ENCODE results near the gene CLCN6.

The CLCN6 gene

GRCh38 chr1:11825131-11825530, 19.1 kb downstream of the CLCN6 start:
- Mint-ChIP-seq H3K4me3 (no peak overlapping the region), H3K27ac (no peak overlapping the region), H3K4me1 (ENCODE audit: low read depth) (no peaks in the 10 kb centered on the region), H3K36me3 (no peaks in the 10 kb centered on the region), H3K9me3 (ENCODE audit: low read depth) (no peaks in the 10 kb centered on the region), H3K27me3 (no peaks in the 10 kb centered on the region)

GRCh38 chr1:11826946-11827345, 21.0 kb downstream of the CLCN6 start:
- H3K4me1 Mint-ChIP-seq (ENCODE audit: low read depth) = no peaks in the 10 kb centered on the region

GRCh38 chr1:11828511-11828910, 22.5 kb downstream of the CLCN6 start:
- no peaks in the 10 kb centered on the region for H3K36me3 Mint-ChIP-seq
- no peaks in the 10 kb centered on the region for H3K27me3 Mint-ChIP-seq
- no peaks in the 10 kb centered on the region for H3K9me3 Mint-ChIP-seq (ENCODE audit: low read depth)
- H3K4me3 Mint-ChIP-seq = no peak overlapping the region
- no peak overlapping the region for H3K27ac Mint-ChIP-seq
- no peaks in the 10 kb centered on the region for H3K4me1 Mint-ChIP-seq (ENCODE audit: low read depth)

More at GRCh38 chr1:11826946-11827345, 21.0 kb downstream of the CLCN6 start:
- Mint-ChIP-seq H3K4me3 (no peak overlapping the region), H3K27ac (no peak overlapping the region), H3K9me3 (ENCODE audit: low read depth) (no peaks in the 10 kb centered on the region), H3K27me3 (no peaks in the 10 kb centered on the region), H3K36me3 (no peaks in the 10 kb centered on the region)

GRCh38 chr1:11831945-11832725, 26.1 kb downstream of the CLCN6 start:
- H3K36me3 Mint-ChIP-seq = peaks cover 2% of the 10 kb centered on the region
- no peaks in the 10 kb centered on the region for H3K27me3 Mint-ChIP-seq
- H3K4me1 Mint-ChIP-seq (ENCODE audit: low read depth) = no peaks in the 10 kb centered on the region
- H3K27ac Mint-ChIP-seq = no peak overlapping the region
- no peaks in the 10 kb centered on the region for H3K9me3 Mint-ChIP-seq (ENCODE audit: low read depth)
- H3K4me3 Mint-ChIP-seq = no peak overlapping the region

- Mint-ChIP-seq H3K9me3 (ENCODE audit: low read depth) (no peaks in the 10 kb centered on the region), H3K27ac (no peak overlapping the region), H3K4me3 (no peak overlapping the region), H3K36me3 (peaks cover 2% of the 10 kb centered on the region), H3K27me3 (no peaks in the 10 kb centered on the region), H3K4me1 (ENCODE audit: low read depth) (no peaks in the 10 kb centered on the region)
Observed at GRCh38 chr1:11833497-11833896, 27.5 kb downstream of the CLCN6 start.

GRCh38 chr1:11833900-11834299, 27.9 kb downstream of the CLCN6 start:
- Mint-ChIP-seq H3K4me3 (no peak overlapping the region), H3K9me3 (ENCODE audit: low read depth) (no peaks in the 10 kb centered on the region), H3K36me3 (peaks cover 4% of the 10 kb centered on the region), H3K27me3 (no peaks in the 10 kb centered on the region), H3K27ac (no peak overlapping the region), H3K4me1 (ENCODE audit: low read depth) (no peaks in the 10 kb centered on the region)

- no peaks in the 10 kb centered on the region for H3K9me3 Mint-ChIP-seq (ENCODE audit: low read depth)
- H3K4me1 Mint-ChIP-seq (ENCODE audit: low read depth) = no peaks in the 10 kb centered on the region
- no peaks in the 10 kb centered on the region for H3K27me3 Mint-ChIP-seq
- no peak overlapping the region for H3K4me3 Mint-ChIP-seq
- H3K27ac Mint-ChIP-seq = peak overlapping the region; percentile 7
- peaks cover 5% of the 10 kb centered on the region for H3K36me3 Mint-ChIP-seq
Observed at GRCh38 chr1:11835441-11836225, 29.6 kb downstream of the CLCN6 start.

- H3K4me1 Mint-ChIP-seq (ENCODE audit: low read depth) = no peaks in the 10 kb centered on the region
- no peak overlapping the region for H3K27ac Mint-ChIP-seq
- H3K4me3 Mint-ChIP-seq = no peak overlapping the region
- H3K36me3 Mint-ChIP-seq = peaks cover 8% of the 10 kb centered on the region
- no peaks in the 10 kb centered on the region for H3K9me3 Mint-ChIP-seq (ENCODE audit: low read depth)
- no peaks in the 10 kb centered on the region for H3K27me3 Mint-ChIP-seq
Observed at GRCh38 chr1:11836955-11837766, 31.2 kb downstream of the CLCN6 start.

GRCh38 chr1:11837767-11838348, 31.9 kb downstream of the CLCN6 start:
- Mint-ChIP-seq H3K36me3 (peaks cover 8% of the 10 kb centered on the region), H3K4me1 (ENCODE audit: low read depth) (no peaks in the 10 kb centered on the region), H3K27me3 (no peaks in the 10 kb centered on the region), H3K9me3 (ENCODE audit: low read depth) (no peaks in the 10 kb centered on the region), H3K27ac (no peak overlapping the region), H3K4me3 (no peak overlapping the region)

- Mint-ChIP-seq H3K4me3 (no peak overlapping the region), H3K9me3 (ENCODE audit: low read depth) (no peaks in the 10 kb centered on the region), H3K27me3 (no peaks in the 10 kb centered on the region), H3K4me1 (ENCODE audit: low read depth) (no peaks in the 10 kb centered on the region), H3K27ac (no peak overlapping the region), H3K36me3 (peaks cover 8% of the 10 kb centered on the region)
Observed at GRCh38 chr1:11838349-11839272, 32.6 kb downstream of the CLCN6 start.

- H3K4me1 Mint-ChIP-seq (ENCODE audit: low read depth) = no peaks in the 10 kb centered on the region
- no peak overlapping the region for H3K4me3 Mint-ChIP-seq
- H3K9me3 Mint-ChIP-seq (ENCODE audit: low read depth) = no peaks in the 10 kb centered on the region
- H3K27ac Mint-ChIP-seq = no peak overlapping the region
- peaks cover 9% of the 10 kb centered on the region for H3K36me3 Mint-ChIP-seq
- H3K27me3 Mint-ChIP-seq = no peaks in the 10 kb centered on the region
Observed at GRCh38 chr1:11839727-11840705, 34.0 kb downstream of the CLCN6 start.

- Mint-ChIP-seq H3K36me3 (peaks cover 9% of the 10 kb centered on the region), H3K9me3 (ENCODE audit: low read depth) (no peaks in the 10 kb centered on the region), H3K4me1 (ENCODE audit: low read depth) (peaks cover 5% of the 10 kb centered on the region), H3K4me3 (no peak overlapping the region), H3K27me3 (no peaks in the 10 kb centered on the region), H3K27ac (no peak overlapping the region)
Observed at GRCh38 chr1:11841245-11842153, 35.5 kb downstream of the CLCN6 start.
